Right renal cortex interstitium (tissue), 3 donors: ENCODE measurements around the gene ITPRID1. TPM values are rescaled to one million over a fixed set of nuclear protein-coding genes. Genes with fewer than 3 reads are reported as not detected.
"Not testable (repeated sequence)": the region's sequence is repeated elsewhere in the genome, so short reads cannot be mapped to it uniquely, and the experiment has no call there.

Experiments used
- DNase-seq, 3 donors: peaks; one replicate each; pipeline ENCODE4 v3.0.0-alpha.2; 2013; ENCODE audit warnings: low read depth in 3 of 3, low spot score in 2 of 3
- polyA plus RNA-seq, 3 donors: library from polyadenylated mRNA; unstranded; fragments of 120-200 nt; gene quantifications; one replicate each; pipeline ENCODE4 v1.2.1, GENCODE V29; 2013; ENCODE audit not compliant: insufficient read length in 3 of 3

The ITPRID1 gene
- polyA plus RNA-seq, 3 donors: not detected

DNA sequence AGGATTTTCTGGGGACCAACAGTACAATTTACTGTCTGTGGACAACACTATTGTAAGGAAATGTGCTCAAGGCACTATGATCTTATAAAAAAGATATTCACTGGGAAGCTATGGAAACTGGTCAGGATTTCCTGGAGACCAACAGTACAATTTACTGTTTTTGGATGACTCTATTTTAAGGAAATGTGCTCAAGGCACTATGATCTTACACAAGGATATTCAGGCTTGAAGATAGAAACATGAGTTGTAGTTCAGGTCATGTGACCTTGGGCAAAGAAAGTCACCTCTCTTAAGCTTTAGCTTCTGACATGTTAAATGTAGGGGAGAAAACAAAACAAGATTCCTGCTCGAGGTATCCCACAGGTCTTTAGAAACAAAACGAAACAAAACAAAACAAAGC is 1.7 kb upstream of the ITPRID1 start:
- no peak for DNase-seq

DNA sequence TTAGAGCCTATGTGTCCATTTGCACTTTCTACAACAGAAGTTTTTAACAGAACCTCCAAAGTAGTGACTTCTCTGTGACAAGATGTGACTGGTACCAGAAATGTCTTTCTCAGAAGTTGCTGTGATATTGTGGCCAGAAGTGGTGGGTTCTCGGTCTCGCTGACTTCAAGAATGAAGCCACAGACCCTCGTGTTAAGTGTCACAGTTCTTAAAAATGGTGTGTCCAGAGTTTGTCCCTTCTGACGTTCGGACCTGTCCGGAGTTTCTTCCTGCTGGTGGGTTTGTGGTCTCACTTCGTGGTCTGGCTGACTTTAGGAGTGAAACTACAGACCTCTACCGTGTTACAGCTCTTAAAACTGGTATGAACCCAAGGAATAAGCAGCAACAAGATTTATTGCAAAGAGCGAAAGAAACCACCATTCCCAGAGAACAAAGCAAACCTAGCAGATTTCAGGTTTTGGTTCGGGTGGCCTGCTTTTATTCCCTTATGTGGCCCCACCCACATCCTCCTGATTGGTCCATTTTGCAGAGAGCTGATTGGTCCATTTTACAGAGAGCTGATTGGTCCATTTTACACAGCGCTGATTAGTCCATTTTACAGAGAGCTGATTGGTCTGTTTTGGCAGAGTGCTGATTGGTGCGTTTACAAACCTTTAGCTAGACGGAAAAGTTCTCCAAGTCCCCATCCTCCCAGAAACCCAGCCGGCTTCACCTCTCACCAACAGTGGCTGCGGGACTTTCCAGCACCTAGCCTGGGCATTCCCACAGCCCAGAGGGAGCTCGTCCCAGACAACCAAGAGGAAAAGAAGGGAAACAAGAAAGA is 3.0 kb downstream of the ITPRID1 start:
- no peak for DNase-seq

DNA sequence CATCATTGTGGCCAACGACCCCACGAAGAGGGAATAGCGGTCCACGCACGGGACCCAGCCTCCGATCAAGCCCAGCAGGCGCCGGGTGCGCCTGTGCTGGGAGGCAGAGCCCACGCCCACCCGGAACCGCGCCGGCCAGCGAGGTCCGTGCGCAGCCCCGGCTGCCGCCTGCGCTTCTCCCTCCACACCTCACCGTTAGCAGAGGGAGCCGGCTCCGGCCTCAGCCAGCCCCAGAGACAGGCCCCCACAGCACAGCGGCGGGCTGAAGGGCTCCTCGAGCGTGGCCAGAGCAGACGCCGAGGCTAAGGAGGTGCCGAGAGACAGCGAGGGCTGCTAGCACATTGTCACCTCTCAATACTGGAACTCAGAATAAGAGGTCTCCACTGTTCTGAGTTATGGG is 3.6 kb downstream of the ITPRID1 start:
- no peak for DNase-seq

DNA sequence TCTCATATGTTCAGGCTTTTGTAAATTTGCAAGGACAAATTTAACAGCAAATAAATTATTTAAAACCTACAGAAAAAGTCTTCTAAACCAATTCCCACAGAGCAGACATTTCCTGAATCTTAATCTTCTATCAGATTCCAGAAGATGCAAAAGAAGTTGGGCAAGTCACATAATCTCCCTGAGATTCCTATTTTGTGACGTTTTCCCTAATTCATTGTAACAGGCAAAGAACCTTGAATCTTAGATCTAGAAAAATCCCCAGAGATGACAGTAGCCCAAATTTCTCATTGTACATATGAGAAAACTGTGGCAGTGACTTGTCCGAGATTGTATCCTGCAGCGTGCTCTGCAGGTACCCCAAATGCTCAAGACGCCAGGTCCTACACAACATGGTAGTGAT is 4.9 kb downstream of the ITPRID1 start:
- DNase-seq: no peak

DNA sequence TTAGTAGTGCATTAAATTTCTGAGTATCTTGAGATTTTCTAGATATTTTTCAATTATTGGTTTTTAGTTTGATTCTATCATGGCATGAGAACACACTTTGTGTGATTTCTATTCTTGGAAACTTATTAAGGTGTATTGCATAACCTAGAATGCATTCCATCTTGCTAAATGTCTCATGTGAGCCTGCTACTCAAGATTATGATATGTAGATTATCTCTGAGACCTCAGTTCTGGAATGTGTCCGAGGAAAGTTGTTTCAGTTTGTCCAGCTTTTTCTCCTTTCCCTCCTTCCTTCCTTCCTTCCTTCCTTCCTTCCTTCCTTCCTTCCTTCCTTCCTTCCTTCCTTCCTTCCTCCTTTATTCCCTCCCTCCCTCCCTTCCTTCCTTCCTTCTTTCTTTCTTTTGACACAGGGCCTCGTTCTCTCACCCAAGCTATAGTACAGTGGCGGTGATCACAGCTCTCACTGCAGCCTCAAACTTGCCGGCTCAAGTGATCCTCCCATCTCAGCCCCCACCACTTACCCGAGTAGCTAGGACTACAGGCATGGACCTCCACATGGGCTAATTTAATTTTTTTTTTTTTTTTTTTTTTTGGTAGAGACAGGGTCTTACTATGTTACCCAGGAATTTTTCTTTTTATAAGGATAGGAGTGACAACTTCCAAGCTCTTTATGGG is 7.6 kb downstream of the ITPRID1 start:
- DNase-seq: no peak

DNA sequence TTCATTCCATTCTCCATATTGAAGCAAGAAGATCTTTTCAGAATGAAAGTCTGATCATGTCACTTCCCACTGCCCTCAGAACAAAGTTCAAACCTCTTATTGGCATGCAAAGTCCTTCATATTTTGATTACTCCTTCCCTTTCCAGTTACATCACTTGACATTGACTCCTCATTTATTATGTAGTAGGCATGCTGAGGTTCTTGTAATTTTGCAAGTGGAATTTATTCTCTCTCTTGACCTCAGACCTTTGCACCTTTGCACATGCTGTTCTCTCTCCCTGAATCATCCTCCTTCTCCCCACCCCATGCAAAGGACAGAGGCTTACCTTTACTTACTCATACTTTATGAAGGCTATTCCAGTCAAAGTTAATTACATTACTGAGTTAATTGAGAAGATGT is 13.0 kb downstream of the ITPRID1 start:
- no peak for DNase-seq

DNA sequence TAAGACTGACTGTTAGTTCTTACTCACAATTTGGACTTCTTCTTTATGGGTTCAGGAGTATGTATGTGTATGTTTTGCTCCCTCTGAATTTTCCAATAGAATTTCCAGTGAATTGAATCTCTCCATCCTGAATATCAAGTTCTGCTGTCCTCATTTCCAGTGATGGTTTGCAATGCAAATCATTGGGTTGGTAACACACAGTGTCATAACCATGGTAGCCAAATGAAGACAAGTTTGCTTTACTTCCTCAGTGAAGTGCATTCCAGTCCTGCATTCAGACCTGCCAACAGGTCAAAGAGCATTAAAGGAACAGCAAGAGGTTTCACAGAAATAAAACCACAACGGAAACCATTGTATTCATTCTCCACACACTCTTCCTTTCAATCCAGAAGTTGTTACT is 15.2 kb downstream of the ITPRID1 start:
- DNase-seq: no peak

DNA sequence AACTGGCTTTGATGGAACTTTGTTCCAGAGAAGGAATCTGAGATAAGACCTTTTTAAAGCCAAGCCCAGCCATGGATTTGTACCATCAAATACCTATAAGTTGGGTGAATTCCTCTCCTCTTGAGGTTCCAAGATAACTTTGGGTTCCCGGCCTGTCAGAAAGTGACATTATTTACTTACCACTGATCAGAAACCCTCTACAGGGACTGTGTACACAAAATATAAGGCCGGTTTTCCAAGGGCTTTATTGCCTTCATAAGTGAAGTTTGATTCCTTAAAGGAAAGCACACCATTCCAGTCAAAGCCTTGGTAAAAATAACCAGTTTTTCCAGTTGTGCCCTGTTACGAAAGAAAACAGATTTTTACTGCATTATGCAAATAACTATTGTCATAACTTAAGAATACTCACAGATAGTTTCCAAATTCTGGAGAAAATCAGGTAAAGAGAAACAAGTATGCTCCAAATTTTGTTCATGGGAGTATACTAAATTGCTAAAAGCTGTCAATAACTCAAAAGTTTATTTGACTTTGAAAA is 26.8 kb downstream of the ITPRID1 start:
- DNase-seq: not testable (repeated sequence)

DNA sequence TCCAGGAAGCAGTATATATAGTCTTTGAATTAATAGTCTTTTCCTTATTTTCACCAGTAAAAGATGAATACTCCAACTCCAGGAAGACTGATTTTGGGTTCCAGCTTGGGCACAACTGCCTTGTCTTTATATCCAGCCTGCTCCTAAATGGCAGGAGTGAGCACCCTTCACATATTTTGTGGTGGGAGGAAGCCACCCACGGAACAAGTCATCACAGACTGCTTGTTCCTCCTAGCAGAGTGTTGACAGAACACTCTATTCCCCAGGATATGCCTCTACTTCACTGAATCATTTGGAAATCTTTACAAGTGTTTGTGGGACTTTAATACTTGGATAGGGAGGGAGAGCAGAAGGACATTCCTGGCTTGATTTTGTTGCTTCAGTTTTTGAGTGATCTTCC is 31.7 kb downstream of the ITPRID1 start:
- DNase-seq: no peak

DNA sequence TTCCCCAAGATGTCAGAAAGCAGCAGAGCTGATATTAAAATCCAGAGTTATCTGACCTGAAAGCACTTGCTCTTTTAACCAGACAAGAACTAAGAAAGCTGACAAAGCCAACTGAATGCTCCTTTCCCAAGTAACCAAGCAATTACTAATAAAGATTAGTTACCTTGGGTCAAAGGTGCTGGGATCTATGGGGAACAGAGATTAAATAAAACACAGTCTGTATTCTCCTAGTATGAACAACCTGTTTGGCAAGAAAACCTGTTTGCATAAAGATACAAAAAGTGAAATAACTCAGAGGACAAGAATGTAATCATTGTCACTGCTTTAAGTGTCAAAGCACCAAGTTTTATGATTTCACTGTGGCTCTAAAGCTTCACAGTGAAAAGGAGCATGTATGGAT is 35.7 kb downstream of the ITPRID1 start:
- no peak for DNase-seq

DNA sequence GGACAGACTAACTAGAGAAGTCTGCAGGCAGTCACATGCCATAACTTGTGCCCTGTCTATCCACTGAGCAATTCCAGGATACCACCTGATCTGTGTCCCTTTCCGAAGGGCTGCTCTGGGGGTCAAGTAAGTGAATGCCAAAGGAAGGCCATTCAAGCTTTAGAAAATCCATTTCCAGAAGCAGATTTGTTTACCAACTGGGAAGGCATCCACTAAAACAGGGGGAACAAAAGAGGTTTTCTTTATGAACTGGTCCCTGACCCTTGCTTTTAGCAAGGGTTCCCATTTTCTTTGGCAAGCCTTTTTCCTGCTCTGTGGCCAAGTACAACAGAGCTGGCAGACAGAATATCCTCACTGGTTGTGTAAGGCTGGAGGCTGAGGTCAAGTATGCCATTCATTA is 36.5 kb downstream of the ITPRID1 start:
- DNase-seq: no peak

DNA sequence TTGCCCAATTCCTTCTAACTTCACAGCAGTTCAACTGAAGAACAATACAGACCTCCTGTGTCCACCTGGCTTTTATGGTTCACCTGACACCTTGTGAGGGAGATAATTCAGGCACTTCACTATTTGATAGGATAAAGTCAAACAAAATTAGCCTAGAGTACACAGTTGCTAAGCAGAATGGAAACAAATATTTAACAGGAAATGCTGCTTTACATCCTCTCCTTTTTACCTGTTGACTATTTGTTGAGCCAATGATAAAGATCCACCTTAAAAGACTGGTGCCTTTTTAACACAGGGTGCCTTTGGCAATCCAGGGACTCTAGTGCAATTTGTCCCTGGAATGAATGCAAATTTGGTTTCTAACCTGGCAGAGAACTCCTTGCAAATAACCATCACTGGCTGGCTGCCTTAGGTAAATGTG is 39.8 kb downstream of the ITPRID1 start:
- no peak for DNase-seq

DNA sequence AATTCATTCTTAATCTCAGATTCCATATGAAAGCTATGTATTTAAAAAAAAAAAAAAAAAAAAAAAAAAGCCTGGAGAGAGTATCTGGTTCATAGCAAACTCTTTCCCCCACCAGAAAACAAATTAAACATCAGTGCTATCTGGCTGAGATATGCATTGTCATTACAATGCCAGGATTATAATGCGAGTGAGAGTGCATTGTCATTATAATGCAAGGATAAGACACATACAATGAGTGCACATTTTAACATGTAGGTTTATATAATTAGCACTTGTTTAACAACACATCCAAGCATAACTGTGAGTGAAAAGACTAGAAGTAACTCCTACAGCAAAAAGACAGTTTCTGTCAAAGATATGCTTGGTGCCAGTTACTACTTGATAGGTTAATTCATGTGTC is 48.1 kb downstream of the ITPRID1 start:
- DNase-seq: no peak

DNA sequence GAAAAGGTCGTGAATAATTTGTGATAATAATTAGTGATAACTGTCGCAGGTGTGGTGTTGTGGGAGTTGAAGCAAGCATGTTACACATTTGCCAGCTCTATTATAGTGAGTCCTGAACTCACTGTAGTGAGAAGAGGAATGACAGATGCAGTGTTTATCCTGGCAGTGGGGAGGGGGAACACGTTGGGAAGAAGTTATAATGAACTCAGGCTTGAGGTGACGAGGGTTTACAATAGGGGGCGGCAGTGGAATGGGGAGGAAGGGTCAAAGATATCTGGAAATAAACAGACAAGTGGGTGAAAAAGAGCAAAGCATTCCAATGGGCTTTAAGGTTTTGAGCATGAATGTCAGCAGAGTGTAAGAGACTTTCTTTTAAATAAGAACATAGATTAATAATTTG is 49.6 kb downstream of the ITPRID1 start:
- DNase-seq: no peak

DNA sequence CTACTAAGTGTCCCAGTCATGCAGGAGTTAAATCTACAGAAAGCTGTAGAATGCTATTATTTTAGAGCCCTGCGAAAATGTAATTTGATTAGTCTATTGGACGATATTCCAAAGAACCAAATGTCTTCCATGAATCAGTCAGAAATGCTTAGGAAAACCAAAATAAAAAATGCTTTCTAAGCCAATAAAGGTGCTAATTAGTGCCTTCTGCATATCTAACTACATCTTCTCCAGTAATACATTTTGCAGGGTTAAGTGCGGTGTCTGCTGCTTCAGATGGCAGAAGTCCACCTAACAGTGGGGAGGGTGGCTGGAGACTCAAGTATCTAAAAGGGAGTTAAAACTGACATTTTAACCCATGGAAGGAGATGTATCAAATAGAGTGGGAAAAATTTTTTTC is 50.1 kb downstream of the ITPRID1 start:
- DNase-seq: no peak

DNA sequence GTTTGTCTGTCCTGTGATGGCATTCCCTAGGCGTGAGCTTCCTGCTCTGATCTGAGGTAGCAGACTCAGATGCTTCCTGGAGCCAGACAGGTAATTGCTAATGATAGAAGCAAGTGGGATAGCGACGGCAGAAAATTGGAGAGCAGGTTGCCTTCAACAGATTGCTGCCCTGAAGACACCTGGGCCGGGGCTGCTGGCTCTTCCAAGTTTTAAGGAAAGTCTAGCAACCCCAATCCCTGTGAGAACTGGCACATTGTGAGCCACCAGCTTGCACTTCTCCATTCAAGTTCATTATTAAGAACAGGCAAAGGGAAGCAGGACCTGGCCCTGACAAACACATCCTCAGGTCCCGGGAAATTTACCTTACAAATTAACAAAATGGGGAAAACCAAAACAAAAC is 50.8 kb downstream of the ITPRID1 start:
- no peak for DNase-seq

DNA sequence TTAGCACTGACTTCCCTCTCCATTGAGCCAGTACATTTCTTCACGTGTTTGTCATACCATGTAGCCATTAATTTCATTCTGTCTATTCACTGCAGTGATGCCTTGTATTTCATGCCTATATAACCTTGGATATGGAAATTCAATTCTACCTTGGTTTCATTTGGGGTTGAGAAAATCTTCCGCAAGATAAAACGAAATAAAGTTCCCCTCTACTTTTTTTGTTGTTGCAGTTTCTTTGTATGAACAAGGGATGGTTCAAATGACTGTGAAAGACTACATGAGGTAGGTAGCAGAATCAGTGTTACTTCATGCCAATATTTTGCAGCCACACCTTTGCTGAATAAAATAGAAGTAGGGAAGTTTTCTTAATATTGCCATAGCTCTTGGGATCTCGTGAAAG is 55.6 kb downstream of the ITPRID1 start:
- no peak for DNase-seq

DNA sequence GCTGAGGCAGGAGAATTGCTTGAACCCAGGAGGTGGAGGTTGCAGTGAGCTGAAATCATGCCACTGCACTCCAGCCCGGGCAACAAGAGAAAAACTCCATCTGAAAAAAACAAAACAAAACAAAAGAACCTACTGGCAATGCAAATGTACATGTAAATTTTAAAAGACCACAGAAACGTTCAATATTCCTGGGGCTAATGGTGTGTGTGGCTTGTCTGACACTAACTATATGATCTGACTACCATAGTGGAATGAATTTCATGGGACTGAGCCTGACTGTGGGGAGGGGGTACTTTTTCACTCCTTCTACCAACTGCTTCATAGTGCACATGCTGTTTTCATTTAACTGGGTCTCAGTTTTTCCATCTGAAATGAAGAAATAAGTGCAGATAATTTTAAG is 69.6 kb downstream of the ITPRID1 start:
- no peak for DNase-seq

DNA sequence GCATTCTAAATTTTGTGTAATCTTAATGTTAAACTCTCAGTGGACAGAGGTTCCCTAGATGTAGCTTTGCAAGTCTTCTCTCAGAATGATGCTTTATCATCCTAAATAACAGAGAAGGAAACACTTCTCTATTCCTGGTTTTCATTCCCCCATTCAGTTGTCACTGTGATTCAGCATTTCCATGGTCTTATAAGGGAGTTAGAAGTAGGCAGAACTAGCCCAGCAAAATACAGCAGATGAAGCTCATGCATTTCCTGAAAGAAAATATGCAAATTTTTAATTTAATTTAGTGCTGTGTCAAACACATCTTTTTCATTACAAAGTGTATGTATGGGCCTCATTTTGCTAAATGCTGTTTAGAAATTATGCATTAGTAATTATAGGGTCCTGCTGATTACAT is 70.1 kb downstream of the ITPRID1 start:
- DNase-seq: no peak

DNA sequence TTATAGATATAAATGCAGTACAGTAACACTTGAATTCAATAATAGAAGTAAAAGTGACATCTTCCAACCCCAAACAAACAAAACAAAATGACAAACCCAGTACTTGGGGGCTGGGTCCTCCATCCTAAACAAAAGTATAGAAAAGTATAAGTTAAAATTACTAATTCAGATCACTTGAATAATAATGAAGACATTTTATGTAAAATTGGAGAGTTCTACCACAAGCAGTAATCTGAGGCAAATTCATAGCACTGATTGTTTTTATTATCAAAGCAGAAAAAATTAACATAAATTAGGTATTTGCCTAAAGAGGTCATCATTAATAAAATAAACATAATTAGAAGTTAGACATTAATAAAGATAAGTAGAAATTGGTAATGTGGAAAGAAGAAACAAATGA is 81.5 kb downstream of the ITPRID1 start:
- DNase-seq: no peak

DNA sequence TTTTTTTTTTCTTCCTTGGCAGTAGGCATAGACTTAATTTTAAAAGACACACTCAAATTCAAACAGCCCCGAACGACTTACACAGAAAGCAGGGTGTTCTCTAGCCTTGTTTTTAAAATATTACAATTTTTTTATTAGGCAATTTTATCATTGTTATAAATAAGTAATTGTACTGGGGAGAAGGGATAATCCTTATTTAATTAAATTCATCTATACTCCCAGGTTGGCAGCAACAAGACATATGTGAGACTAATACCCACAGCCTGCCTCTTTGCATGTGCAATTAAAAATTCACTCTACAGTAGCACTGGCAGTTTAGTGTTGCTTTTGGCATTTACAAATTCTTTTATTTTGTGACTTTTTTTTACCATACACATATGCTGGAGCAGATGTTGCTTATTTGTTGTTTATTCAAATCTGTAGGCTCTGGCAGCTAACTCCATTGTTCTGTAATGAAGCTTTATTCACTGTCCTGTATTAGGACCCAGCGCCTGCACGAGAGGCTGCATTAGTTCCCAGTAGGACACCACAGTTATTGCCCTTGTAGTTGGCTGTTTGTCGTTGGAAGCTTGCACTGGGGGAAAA is 88.2 kb downstream of the ITPRID1 start:
- DNase-seq: no peak

DNA sequence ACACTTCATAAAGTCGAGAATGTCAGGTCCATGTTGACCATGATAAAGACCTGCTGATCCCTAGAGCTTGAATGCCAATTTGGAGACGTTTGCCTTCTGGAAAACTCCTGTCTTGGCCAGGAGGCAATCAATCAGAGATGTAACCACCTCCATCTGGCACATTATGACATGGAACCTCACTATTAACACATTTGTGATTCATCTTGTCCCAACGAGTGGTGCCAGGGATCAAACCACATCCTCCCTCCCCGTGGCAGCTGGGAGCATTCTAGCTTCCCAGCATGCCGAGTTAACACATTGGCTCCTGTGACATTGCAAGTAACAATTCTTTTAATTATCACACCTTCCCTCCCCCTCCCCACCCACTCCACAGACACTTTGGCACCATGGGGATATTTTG is 89.2 kb downstream of the ITPRID1 start:
- DNase-seq: no peak
